ENCODE data around the gene MROH7. TPM values are rescaled to one million over a fixed set of nuclear protein-coding genes. Genes with fewer than 3 reads are reported as not detected.

MROH7 gene
- total and polyA plus RNA-seq, 2 experiments from 2014 or later, result 0.24 to 0.87 TPM

GRCh38 chr1:54685335-54685905 is 43.8 kb downstream of the MROH7 start:
- Histone ChIP-seq H3K9me2 (replicated peaks; ENCODE audit: insufficient read depth) (no peaks in the 10 kb centered on the region), H3K79me2 (no peaks in the 10 kb centered on the region), H2AFZ (no peak overlapping the region), H3K27me3 (no peaks in the 10 kb centered on the region), H4K20me1 (ENCODE audit: insufficient read depth, poor library complexity, severe bottlenecking) (no peaks in the 10 kb centered on the region), H3K4me2 (no peak overlapping the region), H3K36me3 (replicated peaks; ENCODE audit: insufficient read depth, low read depth) (no peaks in the 10 kb centered on the region), H3K4me1 (ENCODE audit: insufficient read depth) (no peaks in the 10 kb centered on the region), H3K9me3 (ENCODE audit: low read depth) (no peaks in the 10 kb centered on the region), H3K27ac (no peak overlapping the region), H3K4me3 (no peak overlapping the region)
- no peak for TF ChIP-seq EZH2phosphoT487 (IDR thresholded peaks at IDR 0.05; ENCODE audit: low read depth, severe bottlenecking, unreplicated experiment)
- no peak for TF ChIP-seq CTCF (IDR thresholded peaks at IDR 0.05; ENCODE audit: poor library complexity)
- no peak for TF ChIP-seq EZH2 (IDR thresholded peaks at IDR 0.05; ENCODE audit: borderline replicate concordance)
- WGBS (ENCODE audit: low lambda C conversion rate, missing lambda C conversion rate), result 89% methylated on average over 4 of the region's 4 CpGs
- DNase-seq (ENCODE audit: low spot score), result no peak

- Histone ChIP-seq H4K20me1 (ENCODE audit: insufficient read depth, poor library complexity, severe bottlenecking) (no peaks in the 10 kb centered on the region), H3K36me3 (replicated peaks; ENCODE audit: insufficient read depth, low read depth) (no peaks in the 10 kb centered on the region), H2AFZ (no peak overlapping the region), H3K27me3 (no peaks in the 10 kb centered on the region), H3K79me2 (no peaks in the 10 kb centered on the region), H3K4me2 (no peak overlapping the region), H3K27ac (no peak overlapping the region), H3K4me3 (no peak overlapping the region), H3K4me1 (ENCODE audit: insufficient read depth) (no peaks in the 10 kb centered on the region), H3K9me2 (replicated peaks; ENCODE audit: insufficient read depth) (no peaks in the 10 kb centered on the region), H3K9me3 (ENCODE audit: low read depth) (no peaks in the 10 kb centered on the region)
- TF ChIP-seq EZH2phosphoT487 (IDR thresholded peaks at IDR 0.05; ENCODE audit: low read depth, severe bottlenecking, unreplicated experiment), result no peak
- no peak for TF ChIP-seq CTCF (IDR thresholded peaks at IDR 0.05; ENCODE audit: poor library complexity)
- TF ChIP-seq EZH2 (IDR thresholded peaks at IDR 0.05; ENCODE audit: borderline replicate concordance), result no peak
- WGBS (ENCODE audit: low lambda C conversion rate, missing lambda C conversion rate), result 85% methylated on average over 11 of the region's 11 CpGs
- no peak for DNase-seq (ENCODE audit: low spot score)
These were observed 44.6 kb downstream of the MROH7 start for GRCh38 chr1:54686155-54686554.

GRCh38 chr1:54694771-54695170 is 53.2 kb downstream of the MROH7 start:
- Histone ChIP-seq H2AFZ (no peak overlapping the region), H3K9me3 (ENCODE audit: low read depth) (no peaks in the 10 kb centered on the region), H3K4me1 (ENCODE audit: insufficient read depth) (no peaks in the 10 kb centered on the region), H3K9me2 (replicated peaks; ENCODE audit: insufficient read depth) (no peaks in the 10 kb centered on the region), H3K79me2 (no peaks in the 10 kb centered on the region), H4K20me1 (ENCODE audit: insufficient read depth, poor library complexity, severe bottlenecking) (no peaks in the 10 kb centered on the region), H3K4me2 (no peak overlapping the region), H3K4me3 (no peak overlapping the region), H3K36me3 (replicated peaks; ENCODE audit: insufficient read depth, low read depth) (no peaks in the 10 kb centered on the region), H3K27me3 (no peaks in the 10 kb centered on the region), H3K27ac (no peak overlapping the region)
- WGBS (ENCODE audit: low lambda C conversion rate, missing lambda C conversion rate), result 84% methylated on average over 8 of the region's 8 CpGs
- TF ChIP-seq CTCF (IDR thresholded peaks at IDR 0.05; ENCODE audit: poor library complexity) (no peak), EZH2phosphoT487 (IDR thresholded peaks at IDR 0.05; ENCODE audit: low read depth, severe bottlenecking, unreplicated experiment) (no peak), EZH2 (IDR thresholded peaks at IDR 0.05; ENCODE audit: borderline replicate concordance) (no peak)
- DNase-seq (ENCODE audit: low spot score), result no peak
